ENCODE measurements around the gene COLEC11.

DNA sequence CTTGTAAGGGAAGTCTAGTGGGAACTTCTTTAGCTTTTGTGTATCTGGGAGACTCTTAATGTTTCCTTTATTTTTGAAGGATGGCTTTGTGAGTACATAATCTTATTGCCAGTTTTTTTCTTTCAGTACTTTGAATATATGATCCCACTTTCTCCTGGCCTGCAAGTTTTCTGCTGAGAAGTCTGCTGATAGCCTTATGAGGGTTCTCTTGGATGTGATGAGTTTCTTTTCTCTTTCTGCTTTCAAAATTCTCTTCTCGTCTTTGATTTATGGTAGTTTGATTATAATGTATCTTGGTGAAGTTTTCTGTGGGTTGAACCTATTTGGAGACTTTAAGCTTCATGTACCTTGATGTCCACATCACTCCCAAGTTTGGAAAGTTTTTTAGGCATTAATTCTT is 28.1 kb downstream of the COLEC11 start:
- TF ChIP-seq, protein P1, sequence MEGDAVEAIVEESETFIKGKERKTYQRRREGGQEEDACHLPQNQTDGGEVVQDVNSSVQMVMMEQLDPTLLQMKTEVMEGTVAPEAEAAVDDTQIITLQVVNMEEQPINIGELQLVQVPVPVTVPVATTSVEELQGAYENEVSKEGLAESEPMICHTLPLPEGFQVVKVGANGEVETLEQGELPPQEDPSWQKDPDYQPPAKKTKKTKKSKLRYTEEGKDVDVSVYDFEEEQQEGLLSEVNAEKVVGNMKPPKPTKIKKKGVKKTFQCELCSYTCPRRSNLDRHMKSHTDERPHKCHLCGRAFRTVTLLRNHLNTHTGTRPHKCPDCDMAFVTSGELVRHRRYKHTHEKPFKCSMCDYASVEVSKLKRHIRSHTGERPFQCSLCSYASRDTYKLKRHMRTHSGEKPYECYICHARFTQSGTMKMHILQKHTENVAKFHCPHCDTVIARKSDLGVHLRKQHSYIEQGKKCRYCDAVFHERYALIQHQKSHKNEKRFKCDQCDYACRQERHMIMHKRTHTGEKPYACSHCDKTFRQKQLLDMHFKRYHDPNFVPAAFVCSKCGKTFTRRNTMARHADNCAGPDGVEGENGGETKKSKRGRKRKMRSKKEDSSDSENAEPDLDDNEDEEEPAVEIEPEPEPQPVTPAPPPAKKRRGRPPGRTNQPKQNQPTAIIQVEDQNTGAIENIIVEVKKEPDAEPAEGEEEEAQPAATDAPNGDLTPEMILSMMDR (IDR thresholded peaks at IDR 0.05) = no peak
- no peak for TF ChIP-seq POLR2AphosphoS5 (IDR thresholded peaks at IDR 0.05)

All from esophagus muscularis mucosa (tissue), 3 donors.